Pancreas (tissue), 10 donors: ENCODE data around the gene CNOT9. TPM values are rescaled to one million over a fixed set of nuclear protein-coding genes. Genes with fewer than 3 reads are reported as not detected.
"Not testable (repeated sequence)": the region's sequence is repeated elsewhere in the genome, so short reads cannot be mapped to it uniquely, and the experiment has no call there.

Source experiments
- ATAC-seq, 4 donors: fragments of 200-7000 bp; cut with Tn5 transposase; one replicate each; pipeline versions ENCODE4 v1.8.0 to v1.9.1; 2020; ENCODE audit warnings: mild to moderate bottlenecking in 4 of 4, moderate library complexity in 4 of 4
- DNase-seq, 6 donors: peaks; one replicate each; pipeline ENCODE4 v3.0.0-alpha.2; 2020
- FAIRE-seq: peaks from 2 replicates; lab custom pipeline; 2012; peaks lifted over from hg19 to GRCh38; lab: Jason Lieb, UNC
- H3K27ac ChIP-seq, 4 donors: fragments of 200-600 bp; sonication (generic); 1 replicate in 3 of 4; 2 replicates in 1 of 4; pipeline versions ENCODE4 v1.5.0 to v1.8.0; 2020
- H3K27me3 ChIP-seq, 4 donors: fragments of 200-600 bp; one replicate each; pipeline ENCODE4 v1.8.0; 2021
- H3K36me3 ChIP-seq, 3 donors: fragments of 200-600 bp; sonication (generic) in 1 of 3; one replicate each; pipeline versions ENCODE4 v1.5.0 to v1.8.0; 2020 to 2021
- H3K4me1 ChIP-seq, 3 donors: fragments of 200-600 bp; one replicate each; pipeline ENCODE4 v1.8.0; 2021
- H3K4me3 ChIP-seq, 4 donors: fragments of 200-600 bp; sonication (generic) in 2 of 4; one replicate each; pipeline versions ENCODE4 v1.5.0 to v1.8.0; 2020 to 2021
- H3K9me3 ChIP-seq, 4 donors: fragments of 200-600 bp; one replicate each; pipeline ENCODE4 v1.8.0; 2021
- WGBS, 2 donors: extraction: QIAGEN DNeasy Blood & Tissue Kit; methylation state at CpG; one replicate each; pipeline ENCODE4 v1.1.7; 2013; 5-methylcytosine and 5-hydroxymethylcytosine counted together
- intact Hi-C, 3 donors: fragments of 100-400 bp; cut with DNase I; formaldehyde crosslinking; loops; one replicate each; pipeline versions ENCODE4 v1.11.1 to v1.14.2; 2022
- polyA plus RNA-seq, 2 donors: library from polyadenylated mRNA; stranded (reverse); fragments of 200-250 nt; gene quantifications; one replicate each; pipeline ENCODE4 v1.2.3, GENCODE V29; 2013
- total RNA-seq, 6 donors: library from RNA; stranded (reverse); fragmentation: NEBNext Ultra II Directional in 4 of 6; extraction: Animal tissue kit (Norgen Biotek cat#: 25700) in 4 of 6; gene quantifications; one replicate each; pipeline versions ENCODE4 v1.2.1 to v1.2.4, GENCODE V29; 2021 to 2023
- TF ChIP-seq, protein P1 (sequence below), 4 donors: fragments of 200-600 bp; sonication (generic) in 3 of 4; IDR thresholded peaks; one replicate each; pipeline versions ENCODE4 v1.5.0 to v1.8.0; 2021; ENCODE audit warnings: antibody characterized with exemption in 4 of 4
- donor health status: healthy with polysubstance abuse.
- donor health status: DM: no; HTN: no; CAD: no; lungs with moderate emphysema.
- donor health status: DM: no; HTN: no; CAD: no.
- donor health status: control.
- donor health status: control.
- donor health status: Bipolar disorder and iron deficiency.
- donor health status: DM: yes; HTN: yes; CAD: no.
- donor health status: DM: no; HTN: no; CAD: no.
- donor health status: DM: no; HTN: no; CAD: no.
- donor health status: DM: yes; HTN: yes; CAD: no.

Gene CNOT9
- total and polyA plus RNA-seq, 8 donors: 10.6 to 19.3 (median 13.3) TPM

DNA sequence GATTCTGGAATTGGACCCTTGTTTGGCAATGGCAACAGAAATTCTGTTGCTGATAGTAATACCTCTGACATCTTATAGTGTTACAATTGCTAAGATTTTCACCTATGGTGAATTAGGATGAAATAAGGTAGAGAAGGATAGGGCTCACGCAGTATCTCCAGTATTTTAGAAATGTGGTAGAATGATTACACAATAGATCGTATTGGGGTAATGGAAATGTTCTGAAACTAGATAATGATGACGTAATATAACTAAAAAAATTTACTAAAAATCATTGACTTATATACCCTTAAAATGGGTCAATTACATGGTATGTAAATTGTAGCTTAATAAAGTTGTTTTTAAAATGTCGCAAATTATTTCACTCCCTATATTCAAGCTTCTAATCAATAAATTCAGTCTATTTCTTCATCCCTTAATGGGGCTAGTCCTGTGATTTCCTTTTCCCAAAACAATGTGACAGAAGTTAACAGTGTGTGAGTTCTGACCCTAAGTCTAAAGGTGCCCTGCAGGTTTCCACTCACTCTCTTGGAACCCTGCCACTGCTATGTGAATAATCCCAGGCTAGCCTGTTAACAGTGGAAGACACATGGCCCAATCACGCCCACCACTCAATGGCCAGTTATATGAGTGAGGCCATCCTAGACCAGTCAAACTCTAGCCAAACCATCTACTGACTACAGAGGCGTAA is 31.7 kb upstream of the CNOT9 start:
- intact Hi-C loops: no loop called here
- FAIRE-seq (no peak), DNase-seq (no peak), ATAC-seq (no peak)
- Histone ChIP-seq H3K27ac (no peak overlapping the region), H3K9me3 (no peaks in the 10 kb centered on the region), H3K36me3 (peaks cover 0 to 5% (median 4%) of the 10 kb centered on the region in 3 donors), H3K4me1 (no peaks in the 10 kb centered on the region), H3K4me3 (no peak overlapping the region), H3K27me3 (no peaks in the 10 kb centered on the region)
- TF ChIP-seq, protein P1, sequence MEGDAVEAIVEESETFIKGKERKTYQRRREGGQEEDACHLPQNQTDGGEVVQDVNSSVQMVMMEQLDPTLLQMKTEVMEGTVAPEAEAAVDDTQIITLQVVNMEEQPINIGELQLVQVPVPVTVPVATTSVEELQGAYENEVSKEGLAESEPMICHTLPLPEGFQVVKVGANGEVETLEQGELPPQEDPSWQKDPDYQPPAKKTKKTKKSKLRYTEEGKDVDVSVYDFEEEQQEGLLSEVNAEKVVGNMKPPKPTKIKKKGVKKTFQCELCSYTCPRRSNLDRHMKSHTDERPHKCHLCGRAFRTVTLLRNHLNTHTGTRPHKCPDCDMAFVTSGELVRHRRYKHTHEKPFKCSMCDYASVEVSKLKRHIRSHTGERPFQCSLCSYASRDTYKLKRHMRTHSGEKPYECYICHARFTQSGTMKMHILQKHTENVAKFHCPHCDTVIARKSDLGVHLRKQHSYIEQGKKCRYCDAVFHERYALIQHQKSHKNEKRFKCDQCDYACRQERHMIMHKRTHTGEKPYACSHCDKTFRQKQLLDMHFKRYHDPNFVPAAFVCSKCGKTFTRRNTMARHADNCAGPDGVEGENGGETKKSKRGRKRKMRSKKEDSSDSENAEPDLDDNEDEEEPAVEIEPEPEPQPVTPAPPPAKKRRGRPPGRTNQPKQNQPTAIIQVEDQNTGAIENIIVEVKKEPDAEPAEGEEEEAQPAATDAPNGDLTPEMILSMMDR (IDR thresholded peaks at IDR 0.05): no peak
- WGBS, 2 donors: 89 to 90% methylated on average over 6 of the region's 6 CpGs

DNA sequence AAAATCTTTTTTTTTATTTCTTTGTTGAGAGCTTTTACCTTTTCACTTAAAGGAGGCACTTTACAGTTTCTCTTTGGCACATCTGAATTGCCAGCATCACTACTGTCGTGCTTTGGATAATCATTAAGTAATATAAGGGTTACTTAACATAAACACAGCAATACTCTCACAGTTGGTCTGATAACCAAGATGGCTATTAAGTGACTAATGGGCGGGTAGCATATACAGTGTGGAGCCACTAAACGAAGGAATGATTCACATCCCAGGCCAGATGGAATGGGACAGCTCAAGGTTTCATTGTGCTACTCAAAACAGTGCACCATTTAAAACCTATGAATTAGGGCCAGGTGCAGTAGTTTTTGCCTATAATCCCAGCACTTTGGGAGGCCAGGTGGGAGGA is 28.6 kb upstream of the CNOT9 start:
- WGBS, 2 donors: 86 to 95% methylated on average over 3 of the region's 3 CpGs
- Histone ChIP-seq H3K9me3 (no peaks in the 10 kb centered on the region), H3K27me3 (no peaks in the 10 kb centered on the region), H3K4me3 (no peak overlapping the region), H3K27ac (no peak overlapping the region), H3K36me3 (peaks cover 0 to 29% (median 7%) of the 10 kb centered on the region in 3 donors), H3K4me1 (no peaks in the 10 kb centered on the region)
- intact Hi-C loops: no loop called here
- ATAC-seq: no peak
- no peak for FAIRE-seq
- DNase-seq: no peak
- TF ChIP-seq, protein P1 (IDR thresholded peaks at IDR 0.05): no peak

DNA sequence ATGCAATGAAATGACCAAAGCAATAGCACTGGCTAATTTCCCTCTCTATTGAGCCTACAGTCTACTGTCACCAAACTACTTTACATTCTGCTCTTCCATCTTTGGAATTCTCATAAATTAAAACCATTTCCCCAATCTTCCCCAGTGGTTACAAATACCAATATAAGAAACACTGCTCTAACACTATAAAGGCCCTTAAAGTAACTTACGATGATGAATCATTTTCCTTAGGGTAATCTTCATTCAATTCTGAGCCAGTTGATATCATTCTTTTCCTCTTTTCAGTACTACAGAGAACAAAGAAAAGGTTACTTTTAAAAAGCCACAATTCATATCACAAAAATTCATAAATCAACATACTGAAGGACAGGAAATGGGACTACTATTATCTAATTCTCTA is 22.6 kb upstream of the CNOT9 start:
- peaks cover 0 to 46% (median 18%) of the 10 kb centered on the region in 3 donors for H3K36me3 ChIP-seq
- H3K27me3 ChIP-seq: no peaks in the 10 kb centered on the region
- no peaks in the 10 kb centered on the region for H3K9me3 ChIP-seq
- H3K27ac ChIP-seq: no peak overlapping the region
- ATAC-seq: no peak
- FAIRE-seq: no peak
- 97 to 98% methylated on average over 1 of the region's 1 CpG for WGBS, 2 donors
- intact Hi-C loops: no loop called here
- TF ChIP-seq, protein P1 (IDR thresholded peaks at IDR 0.05): no peak
- H3K4me3 ChIP-seq: no peak overlapping the region
- H3K4me1 ChIP-seq: no peaks in the 10 kb centered on the region
- no peak for DNase-seq

DNA sequence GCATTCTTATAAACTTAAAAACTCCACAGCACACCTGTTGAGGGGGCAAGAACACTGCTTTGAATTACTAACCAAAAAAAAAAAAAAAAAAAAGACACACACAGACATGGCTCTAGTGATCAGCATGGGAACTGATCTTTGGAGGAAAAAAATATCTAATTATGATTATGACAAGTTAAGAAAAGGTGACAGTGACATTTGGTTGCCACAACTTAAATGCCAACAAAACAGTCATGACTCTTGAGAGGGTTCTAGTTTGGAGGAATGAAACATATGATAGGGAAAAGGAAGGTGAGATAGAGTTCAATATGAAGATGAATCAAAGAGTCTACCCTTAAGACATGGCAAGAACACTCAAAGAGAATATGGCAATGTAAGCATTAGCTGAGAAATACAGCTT is 21.1 kb upstream of the CNOT9 start:
- no peak for ATAC-seq
- H3K36me3 ChIP-seq: peaks cover 0 to 46% (median 21%) of the 10 kb centered on the region in 3 donors
- H3K9me3 ChIP-seq: no peaks in the 10 kb centered on the region
- TF ChIP-seq, protein P1 (IDR thresholded peaks at IDR 0.05): no peak
- H3K4me3 ChIP-seq: no peak overlapping the region
- no peaks in the 10 kb centered on the region for H3K4me1 ChIP-seq
- FAIRE-seq: no peak
- no peak overlapping the region for H3K27ac ChIP-seq
- H3K27me3 ChIP-seq: no peaks in the 10 kb centered on the region
- intact Hi-C loops: no loop called here
- no peak for DNase-seq

DNA sequence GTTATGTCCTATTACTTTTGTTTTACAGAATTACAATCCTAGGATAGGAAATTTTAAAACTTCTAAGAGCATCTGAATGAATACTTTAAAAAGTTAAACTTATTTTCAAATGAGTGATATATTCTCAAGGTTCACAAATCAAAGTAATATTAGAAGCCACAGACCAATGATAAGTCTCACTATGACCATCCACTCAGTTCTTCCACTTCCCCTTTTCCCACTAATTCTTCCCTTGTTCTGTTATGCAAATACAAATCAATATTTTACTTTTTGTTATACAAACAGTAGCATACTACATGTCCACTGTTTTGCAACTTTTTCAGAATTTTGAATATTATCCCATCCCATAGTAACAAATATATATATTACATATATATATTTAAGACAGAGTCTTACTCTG is 20.7 kb upstream of the CNOT9 start:
- H3K4me1 ChIP-seq: no peaks in the 10 kb centered on the region
- H3K36me3 ChIP-seq: peaks cover 0 to 46% (median 25%) of the 10 kb centered on the region in 3 donors
- ATAC-seq: no peak
- intact Hi-C loops: no loop called here
- no peaks in the 10 kb centered on the region for H3K27me3 ChIP-seq
- DNase-seq: no peak
- FAIRE-seq: no peak
- H3K27ac ChIP-seq: no peak overlapping the region
- no peak overlapping the region for H3K4me3 ChIP-seq
- H3K9me3 ChIP-seq: no peaks in the 10 kb centered on the region
- TF ChIP-seq, protein P1 (IDR thresholded peaks at IDR 0.05): no peak

DNA sequence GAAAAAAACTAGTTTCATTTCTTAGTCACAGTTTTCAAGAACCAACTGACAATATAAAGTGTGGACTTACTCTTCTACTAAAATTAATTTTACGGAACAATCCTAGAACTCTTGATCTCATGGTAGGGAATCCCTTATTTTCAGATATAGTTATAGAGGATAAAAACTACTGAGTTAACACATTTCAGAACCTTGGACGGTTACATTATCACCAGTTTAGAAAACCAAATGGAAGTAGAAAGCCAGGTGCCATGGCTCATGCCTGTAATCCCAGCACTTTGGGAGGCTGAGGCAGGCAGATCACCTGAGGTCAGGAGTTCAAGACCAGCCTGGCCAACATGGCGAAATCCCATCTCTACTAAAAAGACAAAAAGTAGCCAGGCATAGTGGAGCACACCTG is 14.4 kb upstream of the CNOT9 start:
- H3K27ac ChIP-seq, DNase-seq, intact Hi-C loops, FAIRE-seq, H3K9me3 ChIP-seq, H3K4me3 ChIP-seq, H3K27me3 ChIP-seq, ATAC-seq, H3K4me1 ChIP-seq: not testable (repeated sequence)
- 92 to 95% methylated on average over 3 of the region's 3 CpGs for WGBS, 2 donors
- H3K36me3 ChIP-seq: peaks cover 0 to 31% (median 12%) of the 10 kb centered on the region in 3 donors
